GM18520 (cell line): ENCODE measurements around the gene NDUFAF5.
A peak's percentile ranks its signal among the peaks of the same experiment; 100 is the strongest.

ENCODE experiments used
- ATAC-seq: cut with Tn5 transposase; IDR thresholded peaks from one replicate; pipeline ENCODE4 v1.9.1; 2021; ENCODE audit not compliant: unreplicated experiment

NDUFAF5 gene

DNA sequence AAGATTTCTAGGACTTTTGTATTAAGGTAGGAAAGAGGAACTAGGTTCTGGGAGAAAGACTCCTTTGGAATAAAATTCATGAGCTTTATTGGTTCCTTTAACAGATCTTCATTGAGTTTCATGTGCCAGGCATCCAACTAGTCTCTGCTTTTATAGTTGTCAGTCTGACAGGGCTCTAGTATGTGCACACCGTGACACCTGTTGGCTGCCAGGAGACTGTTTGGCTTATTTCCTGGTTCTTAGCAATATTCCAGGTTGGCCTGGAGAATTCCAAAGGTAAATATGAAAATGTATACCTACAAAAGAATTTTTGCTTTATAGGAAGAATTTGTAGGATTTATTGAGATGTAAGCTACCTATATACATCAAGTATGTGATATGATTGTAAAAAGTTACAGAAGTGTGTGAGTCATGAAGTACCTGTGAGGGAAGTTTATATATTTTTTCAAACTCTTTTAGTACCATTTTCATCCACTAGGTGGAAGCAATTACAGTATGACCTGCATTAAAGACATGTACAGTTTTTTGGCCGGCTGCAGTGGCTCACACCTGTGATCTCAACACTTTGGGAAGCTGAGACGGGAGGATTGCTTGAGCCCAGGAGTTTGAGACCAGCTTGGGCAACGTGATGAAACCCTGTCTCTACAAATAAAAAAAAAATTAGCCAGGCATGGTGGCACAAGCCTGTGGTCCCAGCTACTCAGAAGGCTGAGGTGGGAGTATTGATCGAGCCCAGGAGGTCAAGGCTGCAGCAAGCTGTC lies 35.2 kb downstream of the NDUFAF5 start:
- peak; percentile 62 for ATAC-seq

GRCh38 chr20:13821876-13822275 lies 37.0 kb downstream of the NDUFAF5 start:
- no peak for ATAC-seq

- no peak for ATAC-seq
These were observed 37.6 kb downstream of the NDUFAF5 start for GRCh38 chr20:13822459-13822858.

GRCh38 chr20:13824459-13824858 lies 39.6 kb downstream of the NDUFAF5 start:
- ATAC-seq: no peak

- ATAC-seq: no peak
These were observed 40.6 kb downstream of the NDUFAF5 start for GRCh38 chr20:13825465-13825864.

GRCh38 chr20:13831476-13831875 lies 46.6 kb downstream of the NDUFAF5 start:
- ATAC-seq: no peak

DNA sequence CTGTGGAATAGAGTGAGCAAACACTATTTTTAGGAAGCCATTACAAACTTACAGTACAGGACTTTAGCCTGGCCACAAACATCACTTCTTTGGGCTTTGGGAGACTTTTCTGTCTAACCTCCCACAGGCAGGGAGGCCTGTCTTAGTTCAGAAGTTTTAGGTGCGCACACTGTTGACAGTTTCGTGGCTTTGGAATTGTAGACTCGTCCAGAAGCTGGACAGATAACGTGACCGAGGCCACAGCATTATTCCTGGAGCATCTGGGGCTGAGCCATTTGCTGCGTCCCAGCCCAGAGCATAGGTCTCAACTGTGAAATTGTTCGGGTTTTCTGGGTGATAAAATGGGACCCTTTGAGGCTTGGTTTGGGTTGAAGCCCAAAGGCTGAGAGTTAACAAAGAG lies 53.8 kb downstream of the NDUFAF5 start:
- ATAC-seq: no peak

DNA sequence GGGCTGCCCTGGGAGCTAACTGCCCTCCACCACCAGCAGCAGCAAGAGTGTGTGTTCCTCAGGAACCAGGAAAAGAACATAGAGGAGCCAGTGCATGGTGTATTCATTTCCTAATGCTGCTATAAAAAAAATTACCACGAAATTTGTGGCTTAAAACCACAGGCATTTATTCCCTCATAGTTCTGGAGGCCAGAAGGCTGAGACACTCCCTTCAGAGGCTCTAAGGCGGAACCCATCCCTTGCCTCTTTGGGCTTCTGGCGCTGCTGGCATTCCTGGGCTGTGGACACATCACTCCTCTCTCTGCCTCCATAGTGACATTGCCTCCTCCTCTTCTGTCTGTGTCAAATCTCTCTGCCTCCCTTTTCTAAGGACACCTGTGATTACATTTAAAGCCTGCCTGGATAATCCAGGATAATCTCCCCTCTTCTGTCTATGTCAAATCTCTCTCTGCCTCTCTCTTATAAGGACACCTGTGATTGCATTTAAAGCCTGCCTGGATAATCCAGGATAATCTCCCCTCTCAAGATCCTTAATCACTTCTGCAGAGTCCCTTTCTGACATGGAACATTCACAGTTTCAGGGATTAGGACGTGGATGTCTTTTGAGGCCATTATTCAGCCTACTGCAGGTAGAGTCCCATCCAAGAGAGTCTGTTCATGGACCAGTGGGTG lies 54.7 kb downstream of the NDUFAF5 start:
- ATAC-seq: no peak

- no peak for ATAC-seq
These were observed 55.3 kb downstream of the NDUFAF5 start for GRCh38 chr20:13840093-13840465.

GRCh38 chr20:13841206-13841605 lies 56.4 kb downstream of the NDUFAF5 start:
- no peak for ATAC-seq

DNA sequence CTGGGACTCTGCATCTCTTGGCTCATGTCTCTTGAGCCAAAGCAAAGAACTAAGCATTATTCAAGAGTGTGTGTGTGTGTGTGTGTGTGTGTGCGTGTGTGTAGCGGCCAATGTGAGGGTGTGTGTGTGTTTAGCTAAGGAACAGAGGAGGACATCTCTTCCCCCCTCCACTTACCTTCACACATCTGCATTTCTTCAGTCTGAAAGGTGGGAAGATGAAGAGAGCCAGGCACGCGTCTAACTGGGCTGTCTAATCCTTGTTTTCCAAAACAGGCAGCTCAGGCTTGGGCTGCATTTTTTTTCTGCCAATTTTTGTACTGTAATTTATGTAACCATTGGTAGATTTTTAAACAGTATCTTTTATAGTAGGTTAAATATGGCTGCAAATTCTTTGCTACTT lies 59.5 kb downstream of the NDUFAF5 start:
- ATAC-seq: no peak

GRCh38 chr20:13851279-13851678 lies 66.5 kb downstream of the NDUFAF5 start:
- no peak for ATAC-seq

DNA sequence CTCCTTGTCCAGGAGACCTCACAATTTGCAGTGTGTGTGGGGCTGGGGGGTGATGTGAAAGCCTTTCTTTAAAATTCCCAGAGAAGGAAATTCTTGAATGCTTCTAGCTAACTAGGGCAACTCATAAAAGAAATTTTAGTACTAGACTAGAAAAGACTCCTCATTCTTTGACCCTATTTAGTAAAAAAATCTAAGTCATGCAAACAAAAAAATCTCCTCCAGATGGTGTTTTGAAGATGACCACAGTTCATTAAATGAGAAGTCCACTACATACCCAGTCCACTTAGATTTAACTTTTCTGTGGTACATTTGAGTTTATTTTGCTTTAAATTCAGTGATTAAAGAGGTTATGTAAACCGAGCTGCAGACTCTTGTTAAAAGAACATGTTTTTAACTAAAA lies 67.5 kb downstream of the NDUFAF5 start:
- no peak for ATAC-seq

DNA sequence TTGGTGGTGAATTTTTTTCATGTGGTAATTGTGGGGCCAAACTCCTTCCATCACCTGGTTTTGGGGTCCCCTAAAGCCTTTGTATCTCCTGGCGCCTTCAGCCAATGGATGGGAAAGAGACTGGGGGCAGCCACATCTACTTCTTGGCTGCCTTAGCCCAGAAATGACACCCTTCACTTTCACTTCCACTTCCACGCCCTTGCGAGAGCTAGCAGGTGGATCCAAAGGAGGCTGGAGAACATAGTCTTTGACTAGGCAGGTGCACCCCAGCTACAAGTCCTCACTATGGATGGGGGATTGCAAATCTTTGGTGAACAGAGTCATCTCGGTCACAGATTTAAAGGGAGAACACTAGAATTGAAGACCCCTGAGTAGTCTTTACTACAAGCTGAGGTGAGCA lies 70.8 kb downstream of the NDUFAF5 start:
- ATAC-seq: no peak

DNA sequence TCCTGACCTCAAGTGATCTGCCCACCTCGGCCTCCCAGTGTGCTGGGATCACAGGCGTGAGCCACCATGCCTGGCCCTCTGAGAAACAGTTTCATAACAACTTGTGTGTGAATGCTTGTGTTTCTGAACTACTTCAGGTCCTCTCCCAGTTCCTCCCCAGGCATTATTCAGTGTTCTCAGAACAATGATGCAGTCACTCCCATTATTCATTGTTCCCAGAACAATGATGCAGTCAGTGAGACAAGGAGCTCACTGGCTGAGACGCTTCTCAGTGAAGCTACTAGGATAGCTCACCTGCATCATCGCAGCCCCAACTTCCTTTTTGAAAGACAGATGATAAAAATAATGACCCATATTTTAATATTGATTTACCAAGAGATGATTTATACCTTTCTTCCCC lies 71.5 kb downstream of the NDUFAF5 start:
- ATAC-seq: no peak

DNA sequence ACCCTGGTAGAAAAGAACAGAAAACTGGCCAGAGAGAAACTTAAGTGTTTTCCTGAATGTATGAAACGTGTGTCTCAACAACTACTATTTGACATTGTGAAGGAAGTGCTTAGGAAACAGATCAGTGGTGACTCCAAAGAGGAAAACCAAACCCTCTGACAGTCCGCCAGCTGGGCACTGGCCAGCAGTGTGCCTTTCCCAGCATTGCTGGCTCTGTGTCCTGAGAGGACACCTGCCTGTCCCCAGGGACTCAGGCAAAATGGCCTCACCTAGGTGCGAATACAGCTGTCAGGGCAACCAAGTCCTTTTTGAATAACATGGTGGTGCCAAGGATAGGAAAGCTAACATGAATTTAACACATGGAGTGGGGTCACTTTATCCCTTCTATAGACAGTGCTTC lies 72.5 kb downstream of the NDUFAF5 start:
- ATAC-seq: no peak

DNA sequence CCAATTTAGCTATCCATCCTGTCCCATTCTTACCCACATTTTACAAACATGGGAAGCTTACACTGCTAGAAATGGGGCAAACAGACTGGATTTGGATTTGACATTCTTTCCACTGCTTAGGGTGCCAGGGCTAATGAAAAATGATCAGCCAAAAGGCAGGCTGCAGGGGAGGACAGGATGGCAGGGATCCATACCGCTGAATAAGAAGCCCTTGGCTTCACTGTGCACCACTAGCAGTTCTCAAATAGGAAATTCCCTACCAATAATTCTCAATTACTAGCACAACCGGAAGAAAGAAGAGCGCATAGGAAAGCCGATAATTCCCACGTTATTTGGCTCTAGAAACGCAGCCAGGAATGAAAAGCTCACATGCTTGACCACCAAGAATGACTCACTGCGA lies 73.1 kb downstream of the NDUFAF5 start:
- ATAC-seq: no peak

- ATAC-seq: no peak
These were observed 73.6 kb downstream of the NDUFAF5 start for GRCh38 chr20:13858439-13858838.

- no peak for ATAC-seq
These were observed 74.0 kb downstream of the NDUFAF5 start for GRCh38 chr20:13858871-13859270.

DNA sequence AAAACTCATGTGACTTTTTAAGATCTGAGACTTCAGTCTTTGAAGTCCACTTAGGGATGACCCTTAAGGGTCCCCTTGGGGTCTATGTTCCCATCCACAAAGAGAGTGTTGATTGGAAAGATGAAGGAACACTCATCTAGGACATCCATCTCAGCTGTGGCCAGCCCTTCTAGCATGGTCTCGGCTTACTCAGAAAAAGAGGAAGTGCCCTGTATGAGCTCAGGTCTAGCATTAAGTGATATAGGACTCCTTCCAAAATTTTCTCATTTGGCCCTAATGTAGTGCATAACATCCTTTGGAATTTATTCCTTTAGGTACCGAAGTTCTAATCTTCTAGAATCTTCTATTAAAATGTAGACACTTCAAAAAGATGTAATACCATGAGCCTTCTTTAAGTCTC lies 77.4 kb downstream of the NDUFAF5 start:
- no peak for ATAC-seq

DNA sequence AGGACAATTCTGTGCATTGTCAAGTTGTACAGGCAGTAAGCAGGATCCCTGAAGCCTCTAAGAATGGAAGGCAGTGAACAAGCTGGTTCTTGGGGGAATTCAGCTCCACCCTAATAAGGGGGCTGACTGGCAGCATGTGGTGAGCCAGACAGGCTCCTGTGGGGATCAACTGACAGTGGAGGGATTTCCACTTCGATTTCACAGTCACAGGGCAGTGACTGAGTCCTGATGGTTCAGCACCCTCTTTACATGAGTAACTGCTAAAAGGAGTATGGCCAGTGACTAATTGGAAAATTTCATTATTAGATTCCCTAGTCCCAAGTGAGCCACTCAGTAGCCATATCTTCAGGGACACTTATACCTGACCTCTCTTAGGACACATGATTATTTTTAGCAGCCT lies 78.4 kb downstream of the NDUFAF5 start:
- no peak for ATAC-seq

DNA sequence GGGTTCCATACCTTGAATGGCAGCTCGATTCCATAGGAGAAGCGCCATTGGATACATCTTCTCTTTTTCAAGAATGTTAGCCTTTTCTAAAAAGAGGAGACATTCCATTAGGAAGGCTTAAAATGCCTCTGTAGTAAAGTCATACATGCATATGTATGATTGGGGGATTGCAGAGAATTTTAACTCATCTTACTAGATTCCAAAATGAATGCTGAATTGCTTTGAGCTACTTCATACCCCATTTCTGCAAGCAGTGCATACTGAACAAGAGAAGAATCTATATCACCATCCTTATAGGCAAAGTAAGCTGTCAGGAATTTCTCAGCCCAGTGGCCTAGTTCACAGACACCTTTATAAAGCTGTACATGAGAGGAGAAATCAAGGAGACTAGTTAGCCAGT lies 80.3 kb downstream of the NDUFAF5 start:
- no peak for ATAC-seq
